ENCODE data around the gene TEKTIP1. TPM values are rescaled to one million over a fixed set of nuclear protein-coding genes. Genes with fewer than 3 reads are reported as not detected.

The TEKTIP1 gene
- total and polyA plus RNA-seq, 7 donors: 1.4 to 1.5 TPM; not detected in 5

DNA sequence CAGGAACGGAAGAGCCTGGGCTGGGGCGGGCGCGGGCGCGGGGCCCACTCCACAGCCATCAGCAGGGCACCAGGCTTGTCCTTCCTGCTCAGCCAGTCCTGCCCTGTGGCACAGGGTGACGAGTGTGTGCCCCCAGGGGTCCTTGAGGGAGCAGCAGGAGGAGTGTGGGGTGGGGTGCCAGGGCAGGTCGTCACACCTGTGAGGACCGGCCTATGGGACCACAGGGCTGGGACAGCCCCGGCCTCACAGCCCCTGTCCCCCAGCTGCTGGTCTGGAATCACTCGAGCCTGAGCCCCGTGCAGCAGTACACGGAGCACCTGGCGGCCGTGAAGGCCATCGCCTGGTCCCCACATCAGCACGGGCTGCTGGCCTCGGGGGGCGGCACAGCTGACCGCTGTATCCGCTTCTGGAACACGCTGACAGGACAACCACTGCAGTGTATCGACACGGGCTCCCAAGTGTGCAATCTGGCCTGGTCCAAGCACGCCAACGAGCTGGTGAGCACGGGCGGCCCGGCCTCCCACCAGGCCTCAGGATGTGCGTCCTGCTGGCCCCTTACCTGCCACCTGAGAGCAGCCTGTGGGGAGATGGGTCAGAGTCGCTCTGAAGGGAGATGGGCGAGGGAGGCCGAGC, 6.7 kb upstream of the TEKTIP1 start:
- DNase-seq: no peak
- intact Hi-C loops (cut with DNase I): no loop called here
- 95 to 96% methylated on average over 33 of the region's 33 CpGs for WGBS, 2 donors
- Histone ChIP-seq H3K4me3 (no peak overlapping the region), H3K4me1 (peaks cover 0 to 4% (median 0%) of the 10 kb centered on the region in 4 donors), H3K27me3 (no peaks in the 10 kb centered on the region), H3K9me3 (no peaks in the 10 kb centered on the region), H3K36me3 (peaks cover 27 to 72% (median 53%) of the 10 kb centered on the region in 4 donors), H3K27ac (no peak overlapping the region)
- TF ChIP-seq EP300 (IDR thresholded peaks at IDR 0.05): no peak
- no peak for TF ChIP-seq POLR2AphosphoS5 (IDR thresholded peaks at IDR 0.05)
- TF ChIP-seq POLR2A (IDR thresholded peaks at IDR 0.05): no peak
- no peak for TF ChIP-seq CTCF (IDR thresholded peaks at IDR 0.05)

DNA sequence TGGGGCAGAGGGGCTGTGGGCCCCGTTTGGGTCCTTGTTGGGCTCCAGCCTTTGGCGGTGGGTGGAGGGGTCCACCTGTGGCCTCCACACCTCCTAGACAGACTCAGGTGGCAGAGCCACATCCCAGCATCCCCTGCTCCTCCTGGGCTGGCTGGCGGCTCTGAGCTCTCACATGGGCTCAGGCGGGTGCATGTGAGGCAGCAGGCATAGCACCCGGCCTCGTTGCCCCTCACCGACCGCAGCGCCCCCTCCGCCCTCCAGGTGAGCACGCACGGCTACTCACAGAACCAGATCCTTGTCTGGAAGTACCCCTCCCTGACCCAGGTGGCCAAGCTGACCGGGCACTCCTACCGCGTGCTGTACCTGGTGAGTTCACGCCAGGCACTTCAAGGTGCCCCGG, 5.9 kb upstream of the TEKTIP1 start:
- H3K27me3 ChIP-seq: no peaks in the 10 kb centered on the region
- TF ChIP-seq POLR2A (IDR thresholded peaks at IDR 0.05): no peak
- no peak for TF ChIP-seq POLR2AphosphoS5 (IDR thresholded peaks at IDR 0.05)
- TF ChIP-seq CTCF (IDR thresholded peaks at IDR 0.05): no peak
- TF ChIP-seq EP300 (IDR thresholded peaks at IDR 0.05): no peak
- peaks cover 27 to 64% (median 45%) of the 10 kb centered on the region in 4 donors for H3K36me3 ChIP-seq
- H3K4me3 ChIP-seq: no peak overlapping the region
- DNase-seq: no peak
- peaks cover 0 to 4% (median 0%) of the 10 kb centered on the region in 4 donors for H3K4me1 ChIP-seq
- 90 to 96% methylated on average over 17 of the region's 17 CpGs for WGBS, 2 donors
- H3K27ac ChIP-seq: no peak overlapping the region
- no peaks in the 10 kb centered on the region for H3K9me3 ChIP-seq
- intact Hi-C loops (cut with DNase I): no loop called here

DNA sequence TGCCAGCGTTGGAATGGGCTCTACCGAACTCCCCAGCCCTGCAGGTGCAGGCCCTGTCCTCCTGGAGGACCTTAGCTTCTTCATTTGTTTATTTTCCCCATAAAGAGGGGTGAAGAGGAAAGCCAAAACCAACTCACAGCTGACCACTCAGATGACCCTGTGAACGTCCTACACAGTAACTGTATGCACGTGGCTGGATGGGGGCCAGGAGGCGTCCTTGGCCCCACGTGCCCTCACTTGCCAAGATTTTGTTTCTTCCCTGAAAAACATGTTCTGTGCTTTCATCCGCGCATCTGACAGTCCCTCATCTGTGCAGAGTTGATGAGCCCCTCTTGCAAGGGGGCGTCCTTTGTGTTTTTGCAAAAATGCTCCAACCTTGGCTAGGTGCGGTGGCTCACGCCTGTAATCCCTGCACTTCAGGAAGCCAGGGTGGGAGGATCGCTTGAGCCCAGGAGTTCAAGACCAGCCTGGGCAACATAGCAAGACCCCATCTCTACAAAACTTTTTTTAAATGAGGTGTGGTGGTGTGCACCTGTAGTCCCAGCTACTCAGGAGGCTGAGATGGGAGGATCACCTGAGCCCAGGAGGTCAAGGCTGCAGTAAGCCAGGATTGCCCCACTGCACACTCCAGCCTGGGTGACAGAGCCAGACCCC, 5.3 kb upstream of the TEKTIP1 start:
- no peak for DNase-seq
- Histone ChIP-seq H3K27me3 (no peaks in the 10 kb centered on the region), H3K4me3 (no peak overlapping the region), H3K27ac (no peak overlapping the region), H3K4me1 (peaks cover 0 to 4% (median under 1%) of the 10 kb centered on the region in 4 donors), H3K36me3 (peaks cover 27 to 60% (median 43%) of the 10 kb centered on the region in 4 donors), H3K9me3 (no peaks in the 10 kb centered on the region)
- intact Hi-C loops (cut with DNase I): no loop called here
- TF ChIP-seq EP300 (IDR thresholded peaks at IDR 0.05): no peak
- 89 to 90% methylated on average over 12 of the region's 12 CpGs for WGBS, 2 donors

DNA sequence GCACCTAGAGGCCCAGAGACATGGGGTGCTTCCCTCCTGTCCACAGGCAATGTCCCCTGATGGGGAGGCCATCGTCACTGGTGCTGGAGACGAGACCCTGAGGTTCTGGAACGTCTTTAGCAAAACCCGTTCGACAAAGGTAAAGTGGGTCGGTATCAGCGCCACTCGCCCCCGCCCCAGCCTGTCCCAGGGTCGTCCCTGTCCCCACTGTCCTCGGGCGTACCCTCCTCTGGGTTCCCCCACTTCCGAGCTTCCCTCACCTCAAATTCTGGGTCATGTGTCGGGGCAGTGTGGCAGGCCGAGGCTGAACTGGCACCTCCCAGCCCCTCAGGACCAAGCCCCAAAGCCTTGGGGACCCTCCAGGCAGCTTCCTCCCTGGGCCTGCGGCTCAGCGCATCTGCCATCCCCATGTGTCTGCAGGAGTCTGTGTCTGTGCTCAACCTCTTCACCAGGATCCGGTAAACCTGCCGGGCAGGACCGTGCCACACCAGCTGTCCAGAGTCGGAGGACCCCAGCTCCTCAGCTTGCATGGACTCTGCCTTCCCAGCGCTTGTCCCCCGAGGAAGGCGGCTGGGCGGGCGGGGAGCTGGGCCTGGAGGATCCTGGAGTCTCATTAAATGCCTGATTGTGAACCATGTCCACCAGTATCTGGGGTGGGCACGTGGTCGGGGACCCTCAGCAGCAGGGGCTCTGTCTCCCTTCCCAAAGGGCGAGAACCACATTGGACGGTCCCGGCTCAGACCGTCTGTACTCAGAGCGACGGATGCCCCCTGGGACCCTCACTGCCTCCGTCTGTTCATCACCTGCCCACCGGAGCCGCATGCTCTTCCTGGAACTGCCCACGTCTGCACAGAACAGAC, 4.4 kb upstream of the TEKTIP1 start:
- H3K27me3 ChIP-seq: no peaks in the 10 kb centered on the region
- H3K27ac ChIP-seq: no peak overlapping the region
- no peak for DNase-seq
- no peak overlapping the region for H3K4me3 ChIP-seq
- H3K9me3 ChIP-seq: no peaks in the 10 kb centered on the region
- H3K4me1 ChIP-seq: peaks cover 0 to 6% (median 2%) of the 10 kb centered on the region in 4 donors
- 92 to 96% methylated on average over 38 of the region's 38 CpGs for WGBS, 2 donors
- peaks cover 27 to 64% (median 43%) of the 10 kb centered on the region in 4 donors for H3K36me3 ChIP-seq
- TF ChIP-seq EP300 (IDR thresholded peaks at IDR 0.05): no peak
- TF ChIP-seq CTCF (IDR thresholded peaks at IDR 0.05): no peak
- no peak for TF ChIP-seq POLR2A (IDR thresholded peaks at IDR 0.05)
- no peak for TF ChIP-seq POLR2AphosphoS5 (IDR thresholded peaks at IDR 0.05)
- intact Hi-C loops (cut with DNase I): no loop called here

DNA sequence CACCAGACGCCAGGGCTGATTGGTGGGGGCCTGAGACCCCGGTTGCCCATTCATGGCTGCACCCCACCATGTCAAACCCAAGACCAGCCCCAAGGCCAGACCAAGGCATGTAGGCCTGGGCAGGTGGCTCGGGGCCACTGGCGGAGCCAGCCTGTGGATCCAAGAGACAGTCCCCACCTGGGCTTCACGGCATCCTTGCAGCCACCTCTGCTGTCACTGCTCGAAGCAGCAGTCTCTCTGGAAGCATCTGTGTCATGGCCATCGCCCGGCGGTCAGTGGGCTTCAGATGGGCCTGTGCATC, 3.8 kb upstream of the TEKTIP1 start:
- TF ChIP-seq POLR2A (IDR thresholded peaks at IDR 0.05): no peak
- no peak for TF ChIP-seq CTCF (IDR thresholded peaks at IDR 0.05)
- no peak for TF ChIP-seq EP300 (IDR thresholded peaks at IDR 0.05)
- no peak for TF ChIP-seq POLR2AphosphoS5 (IDR thresholded peaks at IDR 0.05)
- peaks cover 27 to 66% (median 43%) of the 10 kb centered on the region in 4 donors for H3K36me3 ChIP-seq
- H3K27me3 ChIP-seq: no peaks in the 10 kb centered on the region
- no peak for DNase-seq
- H3K27ac ChIP-seq: no peak overlapping the region
- no peak overlapping the region for H3K4me3 ChIP-seq
- H3K4me1 ChIP-seq: peaks cover 0 to 6% (median 2%) of the 10 kb centered on the region in 4 donors
- WGBS, 2 donors: 93 to 96% methylated on average over 9 of the region's 9 CpGs
- H3K9me3 ChIP-seq: no peaks in the 10 kb centered on the region
- intact Hi-C loops (cut with DNase I): no loop called here
